Measurements from ENCODE around the gene NFATC2IP.

GRCh38 chr16:28982418-28982817 lies 31.7 kb downstream of the NFATC2IP start:
- TF ChIP-seq CTCF (IDR thresholded peaks at IDR 0.05) (no peak), POLR2A (IDR thresholded peaks at IDR 0.05; ENCODE audit: low read length) (no peak), CEBPB (IDR thresholded peaks at IDR 0.05) (no peak)

All from A549 (cell line).